ENCODE measurements around the gene TES.

TES gene, protein sequence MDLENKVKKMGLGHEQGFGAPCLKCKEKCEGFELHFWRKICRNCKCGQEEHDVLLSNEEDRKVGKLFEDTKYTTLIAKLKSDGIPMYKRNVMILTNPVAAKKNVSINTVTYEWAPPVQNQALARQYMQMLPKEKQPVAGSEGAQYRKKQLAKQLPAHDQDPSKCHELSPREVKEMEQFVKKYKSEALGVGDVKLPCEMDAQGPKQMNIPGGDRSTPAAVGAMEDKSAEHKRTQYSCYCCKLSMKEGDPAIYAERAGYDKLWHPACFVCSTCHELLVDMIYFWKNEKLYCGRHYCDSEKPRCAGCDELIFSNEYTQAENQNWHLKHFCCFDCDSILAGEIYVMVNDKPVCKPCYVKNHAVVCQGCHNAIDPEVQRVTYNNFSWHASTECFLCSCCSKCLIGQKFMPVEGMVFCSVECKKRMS

GRCh38 chr7:116210345-116211005, at the start of gene TES:
TSS of gene TES (plus strand) at chr7:116210539. CDS start at chr7:116210708, 169 bp downstream.
- H3K4me2 ChIP-seq (ENCODE audit: low read length) = peak within 1 kb of the TSS; percentile 86
- no peaks in the 10 kb centered on the region for H3K36me3 ChIP-seq (replicated peaks; ENCODE audit: low read depth, low read length)
- no peak for TF ChIP-seq EZH2phosphoT487 (IDR thresholded peaks at IDR 0.05; ENCODE audit: low read depth)
- TF ChIP-seq, protein P1, sequence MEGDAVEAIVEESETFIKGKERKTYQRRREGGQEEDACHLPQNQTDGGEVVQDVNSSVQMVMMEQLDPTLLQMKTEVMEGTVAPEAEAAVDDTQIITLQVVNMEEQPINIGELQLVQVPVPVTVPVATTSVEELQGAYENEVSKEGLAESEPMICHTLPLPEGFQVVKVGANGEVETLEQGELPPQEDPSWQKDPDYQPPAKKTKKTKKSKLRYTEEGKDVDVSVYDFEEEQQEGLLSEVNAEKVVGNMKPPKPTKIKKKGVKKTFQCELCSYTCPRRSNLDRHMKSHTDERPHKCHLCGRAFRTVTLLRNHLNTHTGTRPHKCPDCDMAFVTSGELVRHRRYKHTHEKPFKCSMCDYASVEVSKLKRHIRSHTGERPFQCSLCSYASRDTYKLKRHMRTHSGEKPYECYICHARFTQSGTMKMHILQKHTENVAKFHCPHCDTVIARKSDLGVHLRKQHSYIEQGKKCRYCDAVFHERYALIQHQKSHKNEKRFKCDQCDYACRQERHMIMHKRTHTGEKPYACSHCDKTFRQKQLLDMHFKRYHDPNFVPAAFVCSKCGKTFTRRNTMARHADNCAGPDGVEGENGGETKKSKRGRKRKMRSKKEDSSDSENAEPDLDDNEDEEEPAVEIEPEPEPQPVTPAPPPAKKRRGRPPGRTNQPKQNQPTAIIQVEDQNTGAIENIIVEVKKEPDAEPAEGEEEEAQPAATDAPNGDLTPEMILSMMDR (IDR thresholded peaks at IDR 0.05; ENCODE audit: low read depth, low read length) = no peak
- H3K4me3 ChIP-seq (ENCODE audit: low read length) = peak within 1 kb of the TSS; percentile 94
- peaks cover 45% of the 10 kb centered on the region for H3K79me2 ChIP-seq (ENCODE audit: low read length)
- H3K4me1 ChIP-seq (ENCODE audit: low read length) = peaks cover 24% of the 10 kb centered on the region
- H3K9ac ChIP-seq (ENCODE audit: low read length) = peak within 1 kb of the TSS; percentile 95
- H2AFZ ChIP-seq (ENCODE audit: low read depth, low read length) = peak within 1 kb of the TSS; percentile 96
- peak within 1 kb of the TSS; percentile 44 for H3K27ac ChIP-seq (ENCODE audit: low read length)
- H3K9me3 ChIP-seq (ENCODE audit: insufficient read depth, low read length) = no peaks in the 10 kb centered on the region
- peaks cover 15% of the 10 kb centered on the region; the same call in 1 of the 2 replicates for H4K20me1 ChIP-seq (ENCODE audit: insufficient read depth, low read length)
- H3K27me3 ChIP-seq (ENCODE audit: low read depth, low read length) = no peaks in the 10 kb centered on the region

DNA sequence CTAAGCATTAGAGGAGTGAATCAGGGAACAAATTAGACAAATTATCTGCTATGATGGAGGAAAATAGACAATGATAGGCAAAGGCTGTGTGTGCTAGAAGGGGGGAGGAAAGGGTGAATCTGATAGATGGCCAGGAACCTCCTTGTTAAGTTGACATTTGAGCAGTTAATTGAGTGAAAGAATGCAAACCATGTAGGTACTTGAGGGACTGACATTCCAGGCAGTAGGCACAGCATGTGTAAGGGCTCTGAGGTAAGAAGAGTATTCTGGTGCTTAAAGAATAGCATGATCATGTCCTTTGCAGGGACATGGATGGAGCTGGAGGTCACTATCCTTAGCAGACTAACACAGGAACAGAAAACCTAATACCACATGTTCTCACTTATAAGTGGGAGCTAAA, 48.6 kb upstream of the TES start:
- H3K79me2 ChIP-seq (ENCODE audit: low read length) = peaks cover 89% of the 10 kb centered on the region
- peak overlapping the region; percentile 66 for H3K4me3 ChIP-seq (ENCODE audit: low read length)
- H3K27me3 ChIP-seq (ENCODE audit: low read depth, low read length) = no peaks in the 10 kb centered on the region
- no peak overlapping the region for H2AFZ ChIP-seq (ENCODE audit: low read depth, low read length)
- H3K4me1 ChIP-seq (ENCODE audit: low read length) = peaks cover 55% of the 10 kb centered on the region
- H3K36me3 ChIP-seq (replicated peaks; ENCODE audit: low read depth, low read length) = peaks cover 23% of the 10 kb centered on the region
- peak overlapping the region; percentile 96 for H3K9ac ChIP-seq (ENCODE audit: low read length)
- TF ChIP-seq, protein P1 (IDR thresholded peaks at IDR 0.05; ENCODE audit: low read depth, low read length) = no peak
- no peak for TF ChIP-seq EZH2phosphoT487 (IDR thresholded peaks at IDR 0.05; ENCODE audit: low read depth)
- H3K27ac ChIP-seq (ENCODE audit: low read length) = peak overlapping the region; percentile 93
- no peaks in the 10 kb centered on the region for H3K9me3 ChIP-seq (ENCODE audit: insufficient read depth, low read length)
- peak overlapping the region; percentile 82 for H3K4me2 ChIP-seq (ENCODE audit: low read length)
- H4K20me1 ChIP-seq (ENCODE audit: insufficient read depth, low read length) = peaks cover 3% of the 10 kb centered on the region; the same call in 1 of the 2 replicates

DNA sequence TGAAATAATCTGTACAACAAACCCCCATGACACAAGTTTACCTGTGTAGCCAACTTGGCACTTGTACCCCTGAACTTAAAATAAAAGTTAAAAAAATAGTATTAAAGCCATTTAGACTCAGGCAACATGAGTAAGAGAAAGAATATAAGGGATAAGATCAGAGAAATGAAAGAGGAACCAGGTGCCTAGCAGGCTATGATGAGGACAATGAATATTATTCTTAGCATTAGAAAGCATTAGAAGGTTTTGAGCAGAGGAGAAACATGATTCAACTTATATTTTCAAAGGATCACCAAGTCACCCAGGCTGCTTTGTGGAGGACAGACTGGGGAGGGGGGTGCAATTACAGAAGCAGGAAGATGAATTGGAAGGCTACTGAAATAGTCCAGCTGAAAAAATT, 48.1 kb upstream of the TES start:
- Histone ChIP-seq H4K20me1 (ENCODE audit: insufficient read depth, low read length) (peaks cover 3% of the 10 kb centered on the region; the same call in 1 of the 2 replicates), H3K4me3 (ENCODE audit: low read length) (peak overlapping the region; percentile 66), H3K27ac (ENCODE audit: low read length) (peak overlapping the region; percentile 93), H3K4me2 (ENCODE audit: low read length) (peak overlapping the region; percentile 82), H2AFZ (ENCODE audit: low read depth, low read length) (no peak overlapping the region), H3K9me3 (ENCODE audit: insufficient read depth, low read length) (no peaks in the 10 kb centered on the region), H3K36me3 (replicated peaks; ENCODE audit: low read depth, low read length) (peaks cover 18% of the 10 kb centered on the region), H3K27me3 (ENCODE audit: low read depth, low read length) (no peaks in the 10 kb centered on the region), H3K9ac (ENCODE audit: low read length) (peak overlapping the region; percentile 96), H3K4me1 (ENCODE audit: low read length) (peaks cover 60% of the 10 kb centered on the region), H3K79me2 (ENCODE audit: low read length) (peaks cover 89% of the 10 kb centered on the region)
- no peak for TF ChIP-seq EZH2phosphoT487 (IDR thresholded peaks at IDR 0.05; ENCODE audit: low read depth)
- TF ChIP-seq, protein P1 (IDR thresholded peaks at IDR 0.05; ENCODE audit: low read depth, low read length) = no peak

GRCh38 chr7:116162992-116163391, 47.3 kb upstream of the TES start:
- Histone ChIP-seq H3K27me3 (ENCODE audit: low read depth, low read length) (no peaks in the 10 kb centered on the region), H3K4me1 (ENCODE audit: low read length) (peaks cover 67% of the 10 kb centered on the region), H3K27ac (ENCODE audit: low read length) (peak overlapping the region; percentile 93), H3K36me3 (replicated peaks; ENCODE audit: low read depth, low read length) (peaks cover 10% of the 10 kb centered on the region), H3K4me3 (ENCODE audit: low read length) (peak overlapping the region; percentile 57), H3K9me3 (ENCODE audit: insufficient read depth, low read length) (no peaks in the 10 kb centered on the region), H4K20me1 (ENCODE audit: insufficient read depth, low read length) (no peaks in the 10 kb centered on the region), H2AFZ (ENCODE audit: low read depth, low read length) (no peak overlapping the region), H3K4me2 (ENCODE audit: low read length) (peak overlapping the region; percentile 82), H3K79me2 (ENCODE audit: low read length) (peaks cover 88% of the 10 kb centered on the region), H3K9ac (ENCODE audit: low read length) (peak overlapping the region; percentile 96)
- TF ChIP-seq EZH2phosphoT487 (IDR thresholded peaks at IDR 0.05; ENCODE audit: low read depth) = no peak
- TF ChIP-seq, protein P1 (IDR thresholded peaks at IDR 0.05; ENCODE audit: low read depth, low read length) = peak; percentile 73
